ENCODE data around the gene GAP43. TPM values are rescaled to one million over a fixed set of nuclear protein-coding genes. Genes with fewer than 3 reads are reported as not detected.

GAP43 gene
- total RNA-seq, 1 donor from 2014 or later = 5.7 TPM

- Mint-ChIP-seq H3K27me3 (ENCODE audit: low read depth) (peaks cover 4% of the 10 kb centered on the region), H3K27ac (no peak overlapping the region), H3K4me1 (peaks cover 1% of the 10 kb centered on the region), H3K9me3 (peaks cover 14% of the 10 kb centered on the region), H3K4me3 (no peak overlapping the region), H3K36me3 (no peaks in the 10 kb centered on the region)
- DNase-seq (ENCODE audit: low spot score in 2 of 2, unreplicated experiment in 2 of 2) = no peak
- no peak for TF ChIP-seq CTCF (IDR thresholded peaks at IDR 0.05; ENCODE audit: unreplicated experiment)
Measured at GRCh38 chr3:115758076-115758763, 134.9 kb downstream of the GAP43 start.

- no peak for DNase-seq (ENCODE audit: low spot score in 2 of 2, unreplicated experiment in 2 of 2)
- H3K4me1 Mint-ChIP-seq = peaks cover 1% of the 10 kb centered on the region
Measured at GRCh38 chr3:115760716-115761115, 137.4 kb downstream of the GAP43 start.

GRCh38 chr3:115761927-115762305 is 138.6 kb downstream of the GAP43 start:
- Mint-ChIP-seq H3K9me3 (no peaks in the 10 kb centered on the region), H3K4me3 (no peak overlapping the region), H3K27me3 (ENCODE audit: low read depth) (no peaks in the 10 kb centered on the region), H3K4me1 (peaks cover 7% of the 10 kb centered on the region), H3K27ac (no peak overlapping the region), H3K36me3 (no peaks in the 10 kb centered on the region)
- DNase-seq (ENCODE audit: low spot score in 2 of 2, unreplicated experiment in 2 of 2) = no peak
- TF ChIP-seq CTCF (IDR thresholded peaks at IDR 0.05; ENCODE audit: unreplicated experiment) = no peak

More at GRCh38 chr3:115760716-115761115, 137.4 kb downstream of the GAP43 start:
- no peak for TF ChIP-seq CTCF (IDR thresholded peaks at IDR 0.05; ENCODE audit: unreplicated experiment)
- Mint-ChIP-seq H3K27me3 (ENCODE audit: low read depth) (no peaks in the 10 kb centered on the region), H3K27ac (no peak overlapping the region), H3K4me3 (no peak overlapping the region), H3K36me3 (no peaks in the 10 kb centered on the region), H3K9me3 (peaks cover 5% of the 10 kb centered on the region)

- no peak for TF ChIP-seq CTCF (IDR thresholded peaks at IDR 0.05; ENCODE audit: unreplicated experiment)
- no peak for DNase-seq (ENCODE audit: low spot score in 2 of 2, unreplicated experiment in 2 of 2)
- no peak overlapping the region for H3K27ac Mint-ChIP-seq
- H3K4me1 Mint-ChIP-seq = peaks cover 6% of the 10 kb centered on the region
- no peak overlapping the region for H3K4me3 Mint-ChIP-seq
- no peaks in the 10 kb centered on the region for H3K9me3 Mint-ChIP-seq
- no peaks in the 10 kb centered on the region for H3K27me3 Mint-ChIP-seq (ENCODE audit: low read depth)
- H3K36me3 Mint-ChIP-seq = no peaks in the 10 kb centered on the region
Measured at GRCh38 chr3:115766587-115767482, 143.5 kb downstream of the GAP43 start.

GRCh38 chr3:115768661-115769060 is 145.4 kb downstream of the GAP43 start:
- H3K4me1 Mint-ChIP-seq = peaks cover 6% of the 10 kb centered on the region
- no peak for TF ChIP-seq CTCF (IDR thresholded peaks at IDR 0.05; ENCODE audit: unreplicated experiment)
- H3K4me3 Mint-ChIP-seq = no peak overlapping the region
- no peaks in the 10 kb centered on the region for H3K36me3 Mint-ChIP-seq
- H3K27me3 Mint-ChIP-seq (ENCODE audit: low read depth) = no peaks in the 10 kb centered on the region
- DNase-seq (ENCODE audit: low spot score in 2 of 2, unreplicated experiment in 2 of 2) = no peak
- H3K9me3 Mint-ChIP-seq = no peaks in the 10 kb centered on the region
- no peak overlapping the region for H3K27ac Mint-ChIP-seq
